GM12801 (cell line): ENCODE results near the gene ABCA2.

Experiments
- TF ChIP-seq, protein P1 (sequence below): IDR thresholded peaks from one replicate; pipeline ENCODE4 v1.5.1; 2011; ENCODE audit warnings: control low read depth; ENCODE audit not compliant: insufficient read length; ENCODE audit errors: extremely low read depth

Gene ABCA2

DNA sequence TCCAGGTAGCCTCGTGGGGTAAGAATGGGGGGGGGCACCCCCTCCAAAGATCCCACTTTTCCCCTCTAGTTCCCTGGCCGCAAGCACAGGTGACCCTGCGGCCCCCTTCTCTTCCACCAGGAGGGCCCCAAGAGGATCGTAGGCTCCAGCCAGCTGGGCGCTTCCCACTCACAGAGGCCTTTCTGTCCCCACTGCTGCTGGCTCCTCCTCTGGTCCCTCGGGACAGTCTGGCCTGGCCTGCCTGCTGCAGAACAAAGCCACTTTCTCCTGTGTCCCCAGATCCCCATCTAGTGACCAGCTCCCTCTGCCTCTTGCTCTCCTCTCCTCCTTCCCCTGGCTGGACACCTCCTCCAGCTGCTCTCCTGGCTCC lies 42.9 kb upstream of the ABCA2 start:
- TF ChIP-seq, protein P1, sequence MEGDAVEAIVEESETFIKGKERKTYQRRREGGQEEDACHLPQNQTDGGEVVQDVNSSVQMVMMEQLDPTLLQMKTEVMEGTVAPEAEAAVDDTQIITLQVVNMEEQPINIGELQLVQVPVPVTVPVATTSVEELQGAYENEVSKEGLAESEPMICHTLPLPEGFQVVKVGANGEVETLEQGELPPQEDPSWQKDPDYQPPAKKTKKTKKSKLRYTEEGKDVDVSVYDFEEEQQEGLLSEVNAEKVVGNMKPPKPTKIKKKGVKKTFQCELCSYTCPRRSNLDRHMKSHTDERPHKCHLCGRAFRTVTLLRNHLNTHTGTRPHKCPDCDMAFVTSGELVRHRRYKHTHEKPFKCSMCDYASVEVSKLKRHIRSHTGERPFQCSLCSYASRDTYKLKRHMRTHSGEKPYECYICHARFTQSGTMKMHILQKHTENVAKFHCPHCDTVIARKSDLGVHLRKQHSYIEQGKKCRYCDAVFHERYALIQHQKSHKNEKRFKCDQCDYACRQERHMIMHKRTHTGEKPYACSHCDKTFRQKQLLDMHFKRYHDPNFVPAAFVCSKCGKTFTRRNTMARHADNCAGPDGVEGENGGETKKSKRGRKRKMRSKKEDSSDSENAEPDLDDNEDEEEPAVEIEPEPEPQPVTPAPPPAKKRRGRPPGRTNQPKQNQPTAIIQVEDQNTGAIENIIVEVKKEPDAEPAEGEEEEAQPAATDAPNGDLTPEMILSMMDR = no peak

DNA sequence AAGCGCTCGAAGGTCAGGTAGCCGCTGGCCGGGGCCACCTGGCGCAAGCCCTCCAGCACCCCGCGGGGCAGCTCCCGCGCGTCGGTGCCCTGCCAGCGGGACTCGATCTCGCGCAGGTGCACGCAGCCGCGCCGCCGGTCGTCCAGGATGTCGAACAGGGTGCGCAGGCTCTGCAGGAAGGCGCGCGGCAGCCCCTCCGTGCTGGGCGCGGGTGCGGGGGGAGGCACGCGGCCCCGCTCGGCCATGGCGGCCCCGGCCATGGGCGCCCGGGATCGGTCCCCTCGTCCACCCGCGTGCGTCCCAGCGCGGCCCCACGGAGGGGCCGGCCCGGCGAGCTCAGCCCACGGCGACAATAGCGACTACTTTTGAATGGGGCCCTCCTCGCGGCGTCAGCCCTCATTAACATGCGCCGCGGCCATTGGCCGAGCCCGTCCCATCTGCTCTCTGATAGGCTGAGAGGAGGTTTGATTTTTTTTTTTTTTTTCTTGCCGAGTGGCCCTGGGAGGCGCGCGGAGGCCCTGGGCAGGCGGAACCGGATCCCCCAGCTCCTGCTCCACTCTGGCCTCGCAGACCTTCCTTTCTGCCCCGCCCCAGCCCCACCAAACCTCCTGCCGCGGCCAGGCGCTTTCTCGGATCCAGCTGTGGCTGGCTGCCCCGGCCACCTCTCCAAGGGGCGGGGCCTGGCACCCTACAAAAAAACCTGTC lies 42.3 kb upstream of the ABCA2 start, which contains the start of gene SAPCD2:
Gene SAPCD2, minus strand, starts transcription at position 357 of the 705 bp plus-strand sequence. Its CDS starts 97 bp downstream, at position 260.
- TF ChIP-seq, protein P1 = no peak

DNA sequence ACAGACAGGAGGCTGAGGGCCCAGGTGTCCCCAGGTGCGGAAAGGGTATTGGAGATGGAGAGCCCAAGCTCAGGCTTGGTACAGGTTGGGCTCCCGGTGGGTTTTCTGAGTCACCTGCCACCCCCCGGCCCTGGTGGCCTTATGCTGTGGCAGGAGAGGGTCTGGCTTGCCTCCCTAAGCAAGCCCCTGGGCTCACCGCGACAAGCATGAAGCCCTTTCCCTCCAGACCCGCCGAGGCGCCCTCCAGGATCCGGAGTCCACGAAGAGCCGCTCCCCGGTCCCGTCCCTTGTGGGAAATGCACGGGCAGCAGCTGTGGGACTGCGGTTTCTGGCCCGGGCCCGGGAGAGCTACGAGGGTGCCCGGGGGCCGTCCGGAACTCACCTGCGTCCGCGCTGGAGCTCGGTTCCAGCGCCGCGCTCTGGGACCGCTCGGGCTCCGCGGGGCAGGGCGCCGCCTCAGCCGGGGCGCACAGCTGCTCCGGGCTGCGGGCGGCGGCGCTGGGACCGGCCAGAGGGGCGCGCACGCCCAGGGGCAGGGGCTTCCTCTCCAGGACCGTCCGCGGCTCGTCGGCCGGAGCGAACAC lies 41.6 kb upstream of the ABCA2 start:
- TF ChIP-seq, protein P1 = no peak

DNA sequence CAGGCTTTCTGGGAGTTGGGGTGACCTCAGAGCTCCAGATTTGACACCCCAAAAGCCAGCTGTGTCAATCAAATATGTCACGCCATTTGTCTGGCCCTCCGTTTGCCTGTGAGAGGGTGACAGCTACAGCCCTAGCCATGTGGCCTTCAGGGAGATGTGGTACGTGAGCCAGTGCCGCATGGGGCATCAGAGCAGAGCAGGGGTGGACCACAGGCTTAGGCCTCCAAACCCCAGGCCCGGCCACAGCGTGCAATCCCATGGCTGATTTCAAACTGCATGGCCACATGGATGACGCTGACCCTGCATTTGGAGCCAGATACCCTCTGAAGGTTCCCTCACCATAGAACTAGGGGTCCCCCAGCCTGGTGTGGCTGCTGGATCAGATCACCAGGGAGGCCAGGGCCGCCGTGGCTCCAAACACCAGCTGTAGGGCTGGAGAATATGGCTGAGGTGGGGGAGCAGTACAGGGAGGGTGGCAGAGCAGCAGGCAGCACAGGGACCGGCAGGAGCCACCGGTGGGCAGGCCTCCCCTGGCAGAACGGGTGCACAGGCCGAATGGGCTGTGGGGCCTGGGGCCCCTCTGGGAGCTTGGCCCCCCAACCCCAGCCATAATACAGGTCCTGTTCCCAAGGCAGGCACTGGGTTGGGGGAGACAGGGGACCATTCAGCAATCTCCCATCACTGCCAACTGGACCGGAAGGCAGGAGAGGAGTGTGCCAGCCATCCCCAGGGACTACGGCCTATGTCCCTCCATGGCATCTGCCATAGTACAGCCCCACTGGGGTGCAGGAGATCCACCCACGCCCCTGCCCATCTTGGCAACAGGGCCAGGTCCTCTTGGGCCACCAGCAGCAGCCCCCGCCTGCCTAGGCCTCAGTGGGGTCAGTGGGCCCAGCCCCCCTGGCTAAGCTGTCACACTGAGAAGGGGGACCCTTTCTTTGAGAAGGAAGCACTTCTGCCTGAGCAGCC lies 40.8 kb upstream of the ABCA2 start:
- TF ChIP-seq, protein P1 = no peak

DNA sequence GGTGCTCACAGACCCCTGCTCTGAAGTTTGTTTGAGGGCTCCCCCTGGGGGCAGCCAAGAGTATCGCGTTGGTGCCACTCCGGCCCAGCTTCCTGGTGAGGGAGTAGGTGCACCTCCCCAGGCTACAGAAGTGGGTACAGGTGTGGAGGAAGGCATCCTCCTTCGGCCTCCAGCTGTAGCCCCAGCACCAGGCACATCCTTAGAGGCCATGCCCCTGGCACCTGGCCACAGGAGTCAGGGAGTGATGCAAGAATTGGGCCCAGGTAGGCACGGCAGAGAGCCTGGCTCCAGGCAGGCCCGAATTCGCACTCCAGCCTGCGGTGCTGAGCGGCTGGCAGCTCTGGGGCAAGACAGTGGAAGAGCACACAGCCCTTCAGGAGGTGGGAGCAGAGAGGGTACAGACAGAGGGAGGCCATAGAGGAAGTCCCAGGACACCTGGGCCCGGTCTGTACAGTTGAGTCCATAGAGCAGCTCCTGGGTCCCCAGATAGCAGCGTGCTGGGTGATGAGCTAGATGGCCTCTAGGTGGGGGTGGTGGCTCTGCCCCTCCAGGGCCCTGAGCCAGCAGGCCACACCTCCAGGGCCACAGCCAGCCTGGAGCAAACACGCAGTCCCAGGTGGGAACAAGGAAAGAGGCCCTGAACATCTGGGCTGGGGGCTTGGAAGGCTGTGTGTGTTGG lies 40.0 kb upstream of the ABCA2 start:
- TF ChIP-seq, protein P1 = no peak

DNA sequence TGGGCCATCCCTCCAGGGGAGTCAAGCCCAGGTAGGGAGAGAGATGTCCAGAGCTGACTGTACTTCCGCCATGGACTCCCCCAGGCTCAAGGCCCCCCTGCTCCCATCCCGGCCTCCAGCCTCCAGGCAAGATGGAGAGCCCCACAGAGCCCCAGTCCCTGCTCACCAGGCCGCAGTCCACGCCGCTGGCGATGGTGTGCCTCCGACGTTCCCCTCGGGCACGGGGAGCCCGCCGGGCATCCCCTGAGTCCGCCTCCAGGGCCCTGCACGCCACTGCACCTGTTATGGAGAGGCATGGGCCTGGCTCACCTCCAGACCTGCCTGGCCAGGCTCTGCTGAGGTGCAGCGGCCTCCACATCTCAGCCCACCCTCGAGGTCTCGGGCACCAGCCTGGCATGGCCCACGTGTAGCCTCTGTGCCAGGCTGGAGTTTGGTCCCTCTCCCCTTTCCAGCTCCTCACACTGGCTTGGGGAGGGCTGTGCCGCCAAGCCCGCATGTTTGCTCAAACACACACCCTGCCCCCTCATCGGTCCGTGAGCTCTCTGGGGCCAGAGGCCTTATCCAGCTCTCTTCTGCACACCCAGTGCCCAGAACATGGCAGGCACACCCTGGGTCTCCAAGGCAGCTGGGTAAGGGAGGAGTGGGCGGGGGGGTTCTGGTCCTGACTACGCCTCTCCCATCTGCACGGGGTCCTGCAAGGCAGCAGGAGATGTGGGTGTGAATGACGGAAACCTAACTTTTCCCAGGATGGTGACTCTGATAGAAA lies 38.2 kb upstream of the ABCA2 start:
- TF ChIP-seq, protein P1 = no peak
